GM18508 (cell line): ENCODE data around the gene RABGEF1.
"Not testable (repeated sequence)": the region's sequence is repeated elsewhere in the genome, so short reads cannot be mapped to it uniquely, and the experiment has no call there.

ENCODE experiments used
- ATAC-seq: cut with Tn5 transposase; IDR thresholded peaks from one replicate; pipeline ENCODE4 v1.9.1; 2021; ENCODE audit warnings: moderate number of reproducible peaks; ENCODE audit not compliant: insufficient read depth, unreplicated experiment

The RABGEF1 gene

DNA sequence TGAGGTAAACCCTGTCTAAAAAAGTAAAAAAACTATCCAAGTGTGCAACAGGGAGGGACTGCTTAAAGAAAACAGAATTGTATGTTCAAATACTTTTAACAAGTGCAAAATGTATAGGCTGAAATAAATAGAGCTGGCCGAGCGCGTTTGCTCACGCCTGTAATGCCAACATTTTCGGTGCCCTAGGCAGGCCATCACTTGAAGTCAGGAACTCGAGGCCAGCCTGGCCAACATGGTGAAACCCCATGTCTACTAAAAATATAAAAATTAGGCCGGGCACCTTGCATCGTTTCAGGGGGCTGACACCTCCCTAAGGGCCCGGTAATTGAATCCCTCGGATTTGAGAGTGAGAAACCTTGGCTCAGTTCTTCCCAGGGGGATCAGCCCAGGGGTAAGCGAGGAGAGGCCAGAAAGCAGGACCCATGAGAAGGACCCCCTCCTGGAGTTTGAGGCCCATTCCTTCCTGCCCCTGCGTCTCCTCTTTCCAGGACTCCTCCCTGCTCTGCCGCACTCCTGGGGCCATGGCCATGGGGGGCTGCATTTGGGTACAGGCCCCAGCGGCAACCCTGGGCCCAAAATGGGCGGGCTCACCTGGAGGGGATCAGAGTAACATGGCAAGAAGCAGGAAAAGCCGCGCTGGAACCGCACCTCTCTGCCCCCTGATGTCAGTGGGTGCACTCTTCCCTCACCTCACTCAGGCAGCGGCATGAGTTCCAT lies 105.0 kb downstream of the RABGEF1 start:
- ATAC-seq = no peak

DNA sequence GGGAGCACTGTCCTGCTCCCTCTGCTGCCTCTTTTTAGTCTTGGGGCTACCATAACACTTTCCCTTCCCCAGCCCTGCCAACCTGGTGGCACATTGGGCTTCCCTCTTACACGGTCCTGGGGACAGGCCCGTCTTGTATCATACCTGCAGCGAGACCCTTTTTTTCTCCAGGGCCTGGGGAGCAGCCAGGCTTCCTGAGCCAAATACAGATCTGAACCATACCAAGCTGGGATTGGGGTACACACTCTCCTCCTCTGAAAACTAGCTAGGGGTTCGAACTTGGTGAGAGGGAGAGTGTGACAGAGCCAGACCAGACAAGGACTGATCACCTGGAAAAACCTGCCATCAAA lies 105.5 kb downstream of the RABGEF1 start:
- ATAC-seq = not testable (repeated sequence)

DNA sequence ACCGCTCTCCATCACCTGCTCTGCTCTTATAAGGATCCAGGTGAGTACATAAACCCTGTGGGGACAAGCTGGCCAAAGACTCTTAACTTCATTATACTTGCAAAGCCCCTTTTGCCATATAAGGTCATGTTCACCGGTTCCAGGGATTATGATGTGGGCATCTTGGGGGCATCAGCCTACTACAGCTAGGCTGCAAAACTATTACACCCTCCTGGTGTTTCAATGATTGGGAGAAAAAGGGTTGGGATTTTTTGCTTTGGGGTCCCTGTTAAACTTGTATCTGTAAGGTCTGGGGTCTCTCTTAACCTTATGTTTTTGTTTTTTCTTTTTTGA lies 107.0 kb downstream of the RABGEF1 start:
- not testable (repeated sequence) for ATAC-seq

DNA sequence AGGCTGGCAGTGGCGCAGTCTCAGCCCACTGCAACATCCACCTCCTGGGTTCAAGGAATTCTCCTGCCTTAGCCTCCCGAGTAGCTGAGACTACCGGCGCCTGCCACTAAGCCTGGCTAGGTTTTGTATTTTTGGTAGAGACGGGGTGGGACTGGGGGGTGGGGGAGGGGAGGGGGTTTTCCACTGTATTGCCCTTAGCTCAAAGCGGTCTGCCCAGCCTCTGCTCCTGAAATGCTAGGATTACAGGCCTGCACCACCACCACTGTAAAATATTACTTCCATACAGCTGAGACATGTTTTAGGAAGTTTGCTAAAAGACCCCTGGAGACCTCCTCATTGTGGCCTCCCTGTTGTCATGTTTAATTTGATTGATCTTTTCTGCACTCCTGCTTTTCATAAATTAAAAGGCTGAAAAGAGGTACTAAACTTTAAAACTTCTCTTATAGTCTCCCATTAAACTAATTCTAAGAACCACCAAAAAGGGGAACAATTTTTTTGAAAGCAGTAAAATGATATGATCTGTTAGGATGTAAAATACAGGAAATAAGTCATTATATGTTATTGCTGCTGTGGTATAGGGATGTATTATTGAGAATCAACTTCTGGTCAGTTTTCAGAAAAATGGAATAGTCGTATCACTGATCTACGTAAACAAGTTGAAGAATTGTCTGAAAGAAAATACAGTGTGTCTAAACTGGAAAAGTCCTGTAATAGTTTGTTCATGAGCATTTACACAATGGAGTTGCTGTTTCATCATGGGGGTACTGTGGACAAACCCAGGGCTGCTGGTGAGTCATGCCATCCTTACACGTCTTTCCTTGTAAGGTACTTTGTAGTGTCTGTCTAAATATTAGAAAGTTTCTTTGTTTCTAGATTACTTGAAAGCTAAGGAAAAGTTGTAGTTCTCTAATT lies 107.6 kb downstream of the RABGEF1 start:
- ATAC-seq = no peak

DNA sequence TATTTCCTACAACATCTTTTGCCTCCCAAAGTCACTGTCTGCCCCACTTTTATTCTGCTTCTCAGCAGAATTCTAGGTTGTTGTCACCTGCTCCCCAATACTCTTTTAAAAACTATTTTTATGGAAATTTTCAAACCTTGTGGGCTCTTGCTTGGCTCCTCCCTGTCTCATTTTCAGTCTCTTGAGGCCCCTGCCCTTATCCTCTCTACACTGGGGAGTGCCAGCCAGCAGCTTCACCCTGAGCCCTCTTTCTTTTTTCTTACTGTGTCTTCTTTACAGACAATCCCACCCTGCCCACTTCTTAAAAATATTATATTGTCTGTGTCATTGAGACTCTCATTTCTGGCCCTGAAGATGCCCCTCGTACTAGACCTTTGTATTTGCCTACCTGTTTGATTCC lies 118.8 kb downstream of the RABGEF1 start:
- ATAC-seq = no peak

DNA sequence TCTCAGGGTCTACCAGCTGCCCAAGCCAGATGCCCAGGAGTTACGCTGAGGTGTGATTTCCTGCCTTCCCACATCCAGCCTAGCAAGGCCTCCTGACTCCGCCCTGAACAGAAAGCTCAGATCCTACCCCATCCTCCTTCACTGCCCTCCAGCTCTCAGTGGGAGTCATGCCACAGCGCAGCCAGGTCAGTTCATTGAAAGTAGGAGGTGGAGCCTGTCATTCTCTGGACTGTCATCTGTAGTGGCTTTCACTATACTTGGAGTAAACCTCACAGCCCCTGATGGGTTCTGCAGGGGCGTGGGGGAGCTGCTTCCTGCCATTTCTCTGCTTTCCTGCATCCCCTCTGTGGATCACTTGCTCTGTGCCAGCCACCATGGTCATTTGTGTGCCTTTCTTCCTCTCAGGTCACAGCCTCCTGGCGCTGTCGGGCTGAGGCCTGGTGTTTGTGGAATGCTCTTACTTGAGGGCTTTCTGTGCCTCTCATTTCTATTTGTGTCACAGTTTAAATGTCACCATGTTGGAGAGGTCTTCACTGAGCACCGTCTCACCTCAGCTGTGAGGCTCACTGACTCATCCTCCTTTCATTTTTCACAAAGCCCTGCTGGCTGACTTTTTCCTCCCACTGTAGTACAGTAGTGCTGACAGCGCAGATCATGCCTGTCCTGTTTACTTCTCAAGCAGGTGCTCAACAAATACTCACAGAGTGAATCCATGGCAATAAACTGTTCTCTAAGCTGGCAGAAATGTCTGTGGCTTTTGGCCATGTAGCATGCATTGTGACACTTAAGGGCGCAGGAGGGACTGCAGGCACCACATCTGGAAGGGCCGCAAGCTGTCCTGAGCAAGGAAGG lies 119.5 kb downstream of the RABGEF1 start:
- ATAC-seq = no peak

DNA sequence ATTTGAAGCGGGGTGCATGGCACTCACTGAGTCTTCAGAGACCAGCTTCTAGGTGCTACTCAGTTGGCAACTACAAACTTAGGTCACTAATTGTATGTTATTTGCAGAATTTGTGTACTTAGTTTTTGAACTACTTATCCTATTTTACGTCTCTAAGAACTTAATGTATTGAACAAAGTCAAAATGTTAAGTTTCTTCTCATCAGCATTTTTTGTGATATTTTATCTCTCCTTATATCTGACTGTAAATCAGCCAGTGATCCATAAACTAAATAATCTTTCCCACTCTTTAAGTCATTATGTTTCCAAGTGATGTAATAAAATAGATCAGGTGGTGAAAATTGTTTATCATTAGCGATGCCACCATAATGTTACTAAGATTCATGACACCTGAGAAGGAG lies 120.2 kb downstream of the RABGEF1 start:
- ATAC-seq = no peak
